ENCODE measurements around the gene DAPP1. TPM values are rescaled to one million over a fixed set of nuclear protein-coding genes. Genes with fewer than 3 reads are reported as not detected.

Gene DAPP1
- total RNA-seq, 2 experiments from 2014 or later = 8.3 to 9.1 TPM

GRCh38 chr4:99801005-99801699 lies 15.5 kb upstream of the DAPP1 start:
- POLR2A ChIA-PET = no interaction called here
- Mint-ChIP-seq H3K27me3 (peaks cover 40% of the 10 kb centered on the region), H3K27ac (no peak overlapping the region), H3K4me3 (no peak overlapping the region), H3K9me3 (no peaks in the 10 kb centered on the region), H3K4me1 (ENCODE audit: low read depth) (no peaks in the 10 kb centered on the region), H3K36me3 (ENCODE audit: low read depth) (no peaks in the 10 kb centered on the region)
- ATAC-seq (ENCODE audit: poor library complexity) = no peak
- Histone ChIP-seq H3K4me3 (ENCODE audit: low read length) (no peak overlapping the region), H3K9me3 (ENCODE audit: control insufficient read depth in 1 of 2, insufficient read depth in 1 of 2, low read length in 2 of 2) (peaks cover 0 to 8% of the 10 kb centered on the region in 2 experiments), H3K4me1 (ENCODE audit: insufficient read depth, low read length) (no peaks in the 10 kb centered on the region), H3K27me3 (ENCODE audit: control insufficient read depth in 1 of 2, insufficient read depth in 2 of 2, low read length in 2 of 2) (peaks cover 4 to 14% of the 10 kb centered on the region in 2 experiments), H3K36me3 (ENCODE audit: insufficient read depth, low read length) (no peaks in the 10 kb centered on the region), H3K27ac (ENCODE audit: low read depth in 1 of 2, low read length in 2 of 2) (no peak overlapping the region)
- no peak for DNase-seq
- CTCF ChIA-PET = no interaction called here
- TF ChIP-seq CTCF (IDR thresholded peaks at IDR 0.05) = no peak
- intact Hi-C loops (cut with DNase I, micrococcal nuclease) = loop anchor here (10.0 kb wide), 4 partner anchors 336 to 1666 kb away; no protein-coding TSS in a partner anchor

- Histone ChIP-seq H3K4me3 (ENCODE audit: low read length) (no peak overlapping the region), H3K27ac (ENCODE audit: low read depth in 1 of 2, low read length in 2 of 2) (no peak overlapping the region), H3K9me3 (ENCODE audit: control insufficient read depth in 1 of 2, insufficient read depth in 1 of 2, low read length in 2 of 2) (peaks cover 0 to under 1% of the 10 kb centered on the region in 2 experiments), H3K27me3 (ENCODE audit: control insufficient read depth in 1 of 2, insufficient read depth in 2 of 2, low read length in 2 of 2) (peaks cover 0 to 12% of the 10 kb centered on the region in 2 experiments), H3K4me1 (ENCODE audit: insufficient read depth, low read length) (peaks cover 3% of the 10 kb centered on the region), H3K36me3 (ENCODE audit: insufficient read depth, low read length) (no peaks in the 10 kb centered on the region)
- H3K36me3 Mint-ChIP-seq (ENCODE audit: low read depth) = no peaks in the 10 kb centered on the region
- ATAC-seq (ENCODE audit: poor library complexity) = no peak
- H3K27me3 Mint-ChIP-seq = peaks cover 28% of the 10 kb centered on the region
- no peak overlapping the region for H3K27ac Mint-ChIP-seq
- no peak for TF ChIP-seq CTCF (IDR thresholded peaks at IDR 0.05)
- intact Hi-C loops (cut with DNase I, micrococcal nuclease) = loop anchor here (10.0 kb wide), 4 partner anchors 339 to 1669 kb away; no protein-coding TSS in a partner anchor
- DNase-seq = no peak
- ChIA-PET POLR2A (no interaction called here), CTCF (interaction anchor here (1.1 kb wide), 1 partner anchor 8 kb away, joined by 3 read pairs; no protein-coding TSS in a partner anchor)
- H3K9me3 Mint-ChIP-seq = no peaks in the 10 kb centered on the region
- H3K4me1 Mint-ChIP-seq (ENCODE audit: low read depth) = peaks cover 6% of the 10 kb centered on the region
- H3K4me3 Mint-ChIP-seq = no peak overlapping the region
These were observed 13.0 kb upstream of the DAPP1 start for GRCh38 chr4:99803566-99804101.

- H3K9me3 Mint-ChIP-seq = no peaks in the 10 kb centered on the region
- no peak for TF ChIP-seq CTCF (IDR thresholded peaks at IDR 0.05)
- Histone ChIP-seq H3K27ac (ENCODE audit: low read depth in 1 of 2, low read length in 2 of 2) (no peak overlapping the region), H3K9me3 (ENCODE audit: control insufficient read depth in 1 of 2, insufficient read depth in 1 of 2, low read length in 2 of 2) (no peaks in the 10 kb centered on the region), H3K36me3 (ENCODE audit: insufficient read depth, low read length) (no peaks in the 10 kb centered on the region), H3K4me1 (ENCODE audit: insufficient read depth, low read length) (peaks cover 3% of the 10 kb centered on the region), H3K4me3 (ENCODE audit: low read length) (no peak overlapping the region), H3K27me3 (ENCODE audit: control insufficient read depth in 1 of 2, insufficient read depth in 2 of 2, low read length in 2 of 2) (no peaks in the 10 kb centered on the region)
- H3K4me1 Mint-ChIP-seq (ENCODE audit: low read depth) = peaks cover 6% of the 10 kb centered on the region
- peaks cover 11% of the 10 kb centered on the region for H3K27me3 Mint-ChIP-seq
- no peak overlapping the region for H3K4me3 Mint-ChIP-seq
- ChIA-PET CTCF (no interaction called here), POLR2A (interaction anchor here (2.9 kb wide), 1 partner anchor 243 kb away, joined by 16 read pairs; the partner anchor contains the start of gene TRMT10A)
- no peak overlapping the region for H3K27ac Mint-ChIP-seq
- no peak for ATAC-seq (ENCODE audit: poor library complexity)
- no peak for DNase-seq
- intact Hi-C loops (cut with DNase I, micrococcal nuclease) = loop anchor here (5.0 to 10.0 kb wide), 5 partner anchors 342 to 1672 kb away; no protein-coding TSS in a partner anchor
- H3K36me3 Mint-ChIP-seq (ENCODE audit: low read depth) = no peaks in the 10 kb centered on the region
These were observed 10.1 kb upstream of the DAPP1 start for GRCh38 chr4:99806545-99806944.
